Measurements from ENCODE around the gene HOXA3. TPM values are rescaled to one million over a fixed set of nuclear protein-coding genes. Genes with fewer than 3 reads are reported as not detected.
A peak's percentile ranks its signal among the peaks of the same experiment; 100 is the strongest.

Gene HOXA3
- total RNA-seq, 1 donor from 2014 or later = 0.96 TPM

GRCh38 chr7:27131390-27131819 is 21.0 kb downstream of the HOXA3 start:
- DNase-seq (ENCODE audit: low spot score) = no peak

- DNase-seq (ENCODE audit: low spot score) = peak; percentile 93
Observed at GRCh38 chr7:27130540-27131389, 21.6 kb downstream of the HOXA3 start, which contains the start of gene HOXA4. Gene HOXA4 (minus strand): TSS chr7:27130757. CDS start chr7:27130733, 24 bp downstream.

- DNase-seq (ENCODE audit: low spot score) = no peak
Observed at GRCh38 chr7:27129729-27130539, 22.4 kb downstream of the HOXA3 start.

GRCh38 chr7:27128776-27129728 is 23.3 kb downstream of the HOXA3 start:
- no peak for DNase-seq (ENCODE audit: low spot score)

- peak; percentile 66 for DNase-seq (ENCODE audit: low spot score)
Observed at GRCh38 chr7:27128034-27128433, 24.3 kb downstream of the HOXA3 start.

- no peak for DNase-seq (ENCODE audit: low spot score)
Observed at GRCh38 chr7:27126596-27127327, 25.6 kb downstream of the HOXA3 start.

- DNase-seq (ENCODE audit: low spot score) = no peak
Observed at GRCh38 chr7:27125986-27126394, 26.4 kb downstream of the HOXA3 start.

- no peak for DNase-seq (ENCODE audit: low spot score)
Observed at GRCh38 chr7:27124902-27125689, 27.3 kb downstream of the HOXA3 start.

GRCh38 chr7:27124096-27124901 is 28.1 kb downstream of the HOXA3 start:
- peak; percentile 50 for DNase-seq (ENCODE audit: low spot score)

GRCh38 chr7:27123477-27124053 is 28.8 kb downstream of the HOXA3 start:
- no peak for DNase-seq (ENCODE audit: low spot score)

GRCh38 chr7:27123007-27123476 is 29.3 kb downstream of the HOXA3 start:
- DNase-seq (ENCODE audit: low spot score) = no peak

- no peak for DNase-seq (ENCODE audit: low spot score)
Observed at GRCh38 chr7:27122077-27122910, 30.1 kb downstream of the HOXA3 start.

- no peak for DNase-seq (ENCODE audit: low spot score)
Observed at GRCh38 chr7:27121684-27122076, 30.7 kb downstream of the HOXA3 start.

GRCh38 chr7:27119412-27119911 is 32.9 kb downstream of the HOXA3 start:
- DNase-seq (ENCODE audit: low spot score) = no peak

GRCh38 chr7:27118580-27118979 is 33.8 kb downstream of the HOXA3 start:
- DNase-seq (ENCODE audit: low spot score) = no peak

GRCh38 chr7:27117887-27118491 is 34.4 kb downstream of the HOXA3 start:
- DNase-seq (ENCODE audit: low spot score) = peak; percentile 64

Data from umbilical cord (tissue), 2 donors.